Mesothelial cell of epicardium (in vitro differentiated cells): ENCODE measurements around the gene YTHDF1. TPM values are rescaled to one million over a fixed set of nuclear protein-coding genes. Genes with fewer than 3 reads are reported as not detected.
A peak's percentile ranks its signal among the peaks of the same experiment; 100 is the strongest.

Source experiments
- DNase-seq, 2 experiments: peaks; one replicate each; pipeline ENCODE4 v3.0.0; 2021; ENCODE audit warnings: low spot score in 2 of 2; ENCODE audit not compliant: unreplicated experiment in 2 of 2
- H3K27ac Mint-ChIP-seq: 2 replicates; pipeline ENCODE4 v1.8.0; 2021; ENCODE audit warnings: mixed read lengths
- H3K27me3 Mint-ChIP-seq: 2 replicates; pipeline ENCODE4 v1.8.0; 2021; ENCODE audit warnings: low read depth, mixed read lengths
- H3K36me3 Mint-ChIP-seq: 2 replicates; pipeline ENCODE4 v1.8.0; 2021; ENCODE audit warnings: mixed read lengths
- H3K4me1 Mint-ChIP-seq: 2 replicates; pipeline ENCODE4 v1.8.0; 2021; ENCODE audit warnings: mixed read lengths
- H3K4me3 Mint-ChIP-seq: 2 replicates; pipeline ENCODE4 v1.8.0; 2021; ENCODE audit warnings: mild to moderate bottlenecking, moderate library complexity, mixed read lengths
- H3K9me3 Mint-ChIP-seq: 2 replicates; pipeline ENCODE4 v1.8.0; 2021; ENCODE audit warnings: mixed read lengths
- total RNA-seq: library from RNA; stranded (reverse); gene quantifications from 3 replicates; pipeline ENCODE4 v1.2.1, GENCODE V29; 2021
- TF ChIP-seq, protein P1 (sequence below): fragments of 200-600 bp; sonication (generic); IDR thresholded peaks from one replicate; pipeline ENCODE4 v1.5.0; 2021; ENCODE audit warnings: antibody characterized with exemption; ENCODE audit not compliant: unreplicated experiment

YTHDF1 gene
- total RNA-seq, 1 donor from 2014 or later: 49.3 TPM

DNA sequence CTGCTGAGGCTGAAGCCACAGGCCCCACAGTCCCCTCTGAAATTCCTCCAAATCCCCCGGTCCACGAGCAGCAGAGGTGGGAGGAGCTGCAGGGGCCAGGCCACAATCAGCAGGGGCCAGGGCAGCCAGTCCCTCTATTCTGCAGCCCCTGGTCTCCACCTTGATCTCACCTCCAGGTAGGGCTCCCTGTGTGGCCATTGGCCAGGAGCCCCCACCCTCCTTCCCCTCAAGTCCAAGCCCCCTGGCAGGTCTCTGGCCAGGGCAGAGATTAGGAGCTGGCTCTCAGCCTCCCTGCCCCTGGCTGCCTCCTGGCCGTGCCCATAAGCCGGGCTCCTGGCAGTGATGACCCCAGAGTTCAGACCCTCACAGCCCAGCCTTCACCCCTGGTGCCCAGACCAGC, 34.7 kb downstream of the YTHDF1 start:
- no peak overlapping the region for H3K4me3 Mint-ChIP-seq
- H3K4me1 Mint-ChIP-seq: peaks cover 8% of the 10 kb centered on the region
- H3K27ac Mint-ChIP-seq: no peak overlapping the region
- H3K27me3 Mint-ChIP-seq: peaks cover 71% of the 10 kb centered on the region
- TF ChIP-seq, protein P1, sequence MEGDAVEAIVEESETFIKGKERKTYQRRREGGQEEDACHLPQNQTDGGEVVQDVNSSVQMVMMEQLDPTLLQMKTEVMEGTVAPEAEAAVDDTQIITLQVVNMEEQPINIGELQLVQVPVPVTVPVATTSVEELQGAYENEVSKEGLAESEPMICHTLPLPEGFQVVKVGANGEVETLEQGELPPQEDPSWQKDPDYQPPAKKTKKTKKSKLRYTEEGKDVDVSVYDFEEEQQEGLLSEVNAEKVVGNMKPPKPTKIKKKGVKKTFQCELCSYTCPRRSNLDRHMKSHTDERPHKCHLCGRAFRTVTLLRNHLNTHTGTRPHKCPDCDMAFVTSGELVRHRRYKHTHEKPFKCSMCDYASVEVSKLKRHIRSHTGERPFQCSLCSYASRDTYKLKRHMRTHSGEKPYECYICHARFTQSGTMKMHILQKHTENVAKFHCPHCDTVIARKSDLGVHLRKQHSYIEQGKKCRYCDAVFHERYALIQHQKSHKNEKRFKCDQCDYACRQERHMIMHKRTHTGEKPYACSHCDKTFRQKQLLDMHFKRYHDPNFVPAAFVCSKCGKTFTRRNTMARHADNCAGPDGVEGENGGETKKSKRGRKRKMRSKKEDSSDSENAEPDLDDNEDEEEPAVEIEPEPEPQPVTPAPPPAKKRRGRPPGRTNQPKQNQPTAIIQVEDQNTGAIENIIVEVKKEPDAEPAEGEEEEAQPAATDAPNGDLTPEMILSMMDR: no peak
- no peaks in the 10 kb centered on the region for H3K9me3 Mint-ChIP-seq
- H3K36me3 Mint-ChIP-seq: no peaks in the 10 kb centered on the region
- no peak for DNase-seq

- Mint-ChIP-seq H3K27ac (no peak overlapping the region), H3K27me3 (peaks cover 77% of the 10 kb centered on the region), H3K4me3 (no peak overlapping the region), H3K4me1 (peaks cover 8% of the 10 kb centered on the region), H3K36me3 (no peaks in the 10 kb centered on the region), H3K9me3 (no peaks in the 10 kb centered on the region)
- TF ChIP-seq, protein P1: no peak
- DNase-seq: no peak
Measured at GRCh38 chr20:63180569-63181185, 35.3 kb downstream of the YTHDF1 start.

GRCh38 chr20:63179687-63180568, 36.0 kb downstream of the YTHDF1 start:
- H3K9me3 Mint-ChIP-seq: no peaks in the 10 kb centered on the region
- DNase-seq: no peak
- no peaks in the 10 kb centered on the region for H3K36me3 Mint-ChIP-seq
- peaks cover 8% of the 10 kb centered on the region for H3K4me1 Mint-ChIP-seq
- H3K27me3 Mint-ChIP-seq: peaks cover 80% of the 10 kb centered on the region
- TF ChIP-seq, protein P1: no peak
- peak overlapping the region; percentile 51 for H3K4me3 Mint-ChIP-seq
- H3K27ac Mint-ChIP-seq: no peak overlapping the region

- no peak for DNase-seq
- Mint-ChIP-seq H3K4me1 (peaks cover 8% of the 10 kb centered on the region), H3K27ac (no peak overlapping the region), H3K36me3 (no peaks in the 10 kb centered on the region), H3K4me3 (peak overlapping the region; percentile 51), H3K9me3 (no peaks in the 10 kb centered on the region), H3K27me3 (peaks cover 80% of the 10 kb centered on the region)
- TF ChIP-seq, protein P1: no peak
Measured at GRCh38 chr20:63178889-63179686, 36.8 kb downstream of the YTHDF1 start.

GRCh38 chr20:63178446-63178820, 37.5 kb downstream of the YTHDF1 start:
- Mint-ChIP-seq H3K9me3 (no peaks in the 10 kb centered on the region), H3K36me3 (no peaks in the 10 kb centered on the region), H3K4me1 (peaks cover 8% of the 10 kb centered on the region), H3K4me3 (no peak overlapping the region), H3K27ac (no peak overlapping the region), H3K27me3 (peaks cover 80% of the 10 kb centered on the region)
- no peak for DNase-seq
- TF ChIP-seq, protein P1: no peak
